NCI-H2196 (cell line): Measurements from ENCODE around the gene ABCB9.

Experiments used
- DNase-seq: peaks from one replicate; lab custom pipeline; 2025; ENCODE audit not compliant: unreplicated experiment; lab: John Stamatoyannopoulos, UW

ABCB9 gene

DNA sequence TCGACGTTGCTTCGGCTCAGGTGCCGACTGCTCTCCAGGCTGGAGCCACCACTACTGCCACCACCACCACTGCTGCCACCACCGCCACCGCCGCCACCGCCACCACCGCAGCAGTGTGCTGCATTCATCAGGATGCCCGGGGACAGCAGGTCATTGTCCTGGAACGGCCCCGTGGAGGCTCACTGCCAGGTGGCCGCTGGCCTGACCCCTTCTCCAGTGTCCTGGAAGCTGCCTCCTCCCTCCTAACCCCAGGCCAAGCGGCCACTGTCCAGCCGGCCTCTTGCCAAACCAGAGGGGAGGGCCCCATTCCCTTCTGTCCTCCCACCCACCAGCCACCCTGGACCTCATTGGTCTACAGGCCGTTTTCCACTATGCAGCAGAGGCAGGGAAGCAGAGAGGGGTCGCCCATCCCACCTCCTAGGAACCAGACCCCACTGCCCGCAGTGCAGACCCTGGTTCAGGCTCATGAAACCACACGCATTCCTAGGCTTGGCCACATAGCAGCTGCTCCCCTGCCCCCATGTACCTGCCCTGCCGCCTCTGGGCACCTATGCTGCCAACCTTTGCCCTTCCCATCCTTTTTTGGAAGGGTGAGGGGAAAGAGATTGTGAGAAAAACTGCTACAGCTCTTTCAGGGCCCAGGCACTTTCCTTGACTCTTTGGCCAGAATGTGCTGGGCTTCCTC is 29.4 kb upstream of the ABCB9 start:
- no peak for DNase-seq

DNA sequence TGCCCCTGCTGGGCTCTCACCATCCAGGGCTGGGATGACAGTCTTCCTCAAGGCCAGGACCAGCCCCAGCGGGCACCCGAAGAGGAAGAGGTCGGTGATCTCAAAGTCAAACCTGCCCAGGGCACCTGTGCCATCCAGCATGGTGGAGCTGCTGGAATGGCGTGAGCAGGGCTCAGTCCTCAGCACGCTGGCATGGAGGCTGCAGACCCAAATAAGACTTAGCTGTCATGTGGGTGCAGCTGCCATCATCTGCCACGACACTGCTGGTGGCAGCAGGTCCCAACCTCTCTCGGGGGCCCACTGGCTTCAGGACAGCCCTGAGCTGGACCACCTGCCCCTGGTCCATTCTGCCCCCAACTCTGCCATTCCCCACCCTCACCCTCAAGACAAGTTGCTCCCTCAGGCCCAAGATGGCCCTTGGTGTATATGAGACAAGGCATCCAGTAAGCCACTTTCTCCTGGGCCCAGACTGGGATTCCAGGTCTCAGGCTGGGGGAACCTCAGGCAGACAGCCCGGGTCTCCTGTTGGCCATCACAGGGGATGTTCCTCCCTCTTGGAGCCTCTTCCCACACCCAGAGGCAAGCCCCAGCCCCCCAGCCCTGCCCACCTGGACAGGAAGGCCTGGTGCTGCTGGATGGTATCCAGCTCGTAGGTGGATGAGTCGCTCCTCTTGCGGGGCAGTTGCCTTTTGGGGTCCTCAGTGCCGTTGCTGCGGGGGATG is 28.7 kb upstream of the ABCB9 start:
- DNase-seq = no peak

DNA sequence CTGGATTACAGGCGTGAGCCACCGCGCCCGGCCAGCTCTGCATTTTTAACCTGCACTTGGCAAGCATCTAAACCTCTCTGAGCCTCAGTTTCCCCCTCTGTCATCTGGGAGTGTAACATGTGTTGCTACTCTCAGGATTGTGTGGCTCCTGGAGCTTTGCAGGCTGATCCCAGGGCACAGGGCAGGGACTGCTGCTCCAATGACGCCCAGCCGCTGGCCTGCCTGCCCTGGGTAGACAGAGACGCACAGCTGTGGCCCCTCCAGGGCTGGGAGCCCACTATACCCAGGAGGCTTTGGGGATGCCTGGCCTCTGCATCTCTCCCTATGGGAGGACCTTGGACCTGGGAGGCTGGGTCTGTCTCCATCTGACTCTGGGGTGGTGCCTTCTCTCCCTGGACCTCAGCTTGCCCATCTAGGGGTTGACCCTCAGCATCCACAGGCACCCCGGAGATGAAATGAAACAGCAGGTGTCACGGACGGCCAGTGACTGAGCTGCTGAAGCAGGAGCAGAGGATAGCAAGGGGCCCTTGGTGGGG is 27.9 kb upstream of the ABCB9 start:
- no peak for DNase-seq

DNA sequence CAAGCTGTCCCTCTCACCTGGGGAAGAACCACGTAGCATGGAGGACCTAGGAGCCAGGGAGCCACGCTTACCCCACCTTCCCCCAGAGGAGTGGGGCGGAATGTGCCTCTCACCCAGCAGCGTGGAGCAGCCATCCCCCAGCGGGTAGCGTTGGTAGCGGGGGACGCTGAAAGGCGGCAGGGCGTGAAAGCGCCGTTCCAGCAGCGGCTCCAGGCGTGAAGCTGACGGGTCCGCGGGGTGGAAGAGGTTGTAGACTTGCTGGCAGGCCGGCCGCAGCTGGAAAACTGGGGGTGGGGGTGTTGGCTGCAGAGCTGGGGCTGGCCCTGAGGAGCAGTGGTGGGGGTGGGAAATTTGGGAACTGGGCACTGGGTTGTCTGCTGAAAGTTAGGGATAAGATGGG is 26.1 kb upstream of the ABCB9 start:
- DNase-seq = no peak

DNA sequence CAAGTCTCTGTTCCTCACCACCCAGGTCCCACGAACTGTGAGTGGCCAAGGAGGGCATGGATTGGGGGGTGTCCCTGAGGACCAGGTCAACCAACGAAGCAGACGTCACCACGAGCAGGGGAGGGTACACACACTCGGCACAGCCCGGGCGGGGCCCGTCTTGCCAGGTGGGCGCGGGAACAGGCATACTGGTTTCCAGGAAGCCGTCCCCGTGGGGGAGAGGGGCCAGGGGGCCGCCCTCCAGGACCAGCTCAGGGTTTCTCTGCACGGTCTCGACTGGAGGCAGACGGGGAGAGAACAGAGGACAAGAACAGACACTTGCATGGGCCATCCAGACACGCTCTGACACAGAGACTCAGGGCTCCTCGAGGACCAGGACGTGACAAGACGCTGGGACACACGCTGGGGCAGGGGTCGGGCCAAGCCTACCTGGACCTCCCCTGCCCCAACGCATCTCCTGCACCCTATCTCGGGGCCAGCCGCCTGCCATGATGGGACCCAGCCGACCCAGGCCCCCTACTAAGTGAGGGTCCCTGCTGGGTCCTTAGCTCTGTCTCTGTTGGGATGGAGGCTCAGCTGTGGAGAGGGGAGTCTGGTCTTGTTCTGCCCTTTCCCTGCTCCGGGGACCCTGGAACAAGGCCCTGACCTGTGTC is 25.5 kb upstream of the ABCB9 start:
- DNase-seq = no peak

DNA sequence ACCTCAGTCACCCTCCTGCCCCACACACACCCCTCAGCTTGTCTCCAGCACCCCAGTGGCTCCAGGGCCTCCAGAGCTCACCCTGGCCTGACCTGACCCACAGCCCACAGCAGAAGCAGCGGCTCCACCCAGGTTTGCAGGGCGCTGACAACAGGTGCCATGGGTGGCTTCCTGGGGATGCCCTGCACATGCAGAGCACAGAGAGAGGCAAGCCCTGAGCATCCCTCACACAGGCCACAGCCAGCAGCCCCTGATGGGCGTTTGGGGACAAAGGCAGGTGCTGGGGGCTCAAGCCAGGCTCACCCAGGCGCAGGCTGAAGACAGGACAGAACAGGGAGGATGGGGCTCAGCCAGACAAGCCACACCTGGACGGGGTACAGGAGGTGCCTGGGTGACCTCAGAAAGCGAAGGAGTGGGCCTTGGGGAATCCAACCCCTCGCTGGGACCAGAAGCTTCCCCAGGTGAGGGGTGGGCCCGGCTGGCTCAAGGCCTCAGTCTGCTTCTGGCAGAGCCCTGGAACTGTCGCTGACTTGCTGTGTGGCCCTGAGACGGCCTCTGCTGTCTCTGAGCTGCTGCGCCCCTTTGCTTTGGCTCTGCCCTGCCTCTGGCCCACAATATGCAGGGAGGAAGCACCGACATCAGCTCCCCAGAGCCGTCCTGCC is 24.8 kb upstream of the ABCB9 start:
- DNase-seq = no peak

DNA sequence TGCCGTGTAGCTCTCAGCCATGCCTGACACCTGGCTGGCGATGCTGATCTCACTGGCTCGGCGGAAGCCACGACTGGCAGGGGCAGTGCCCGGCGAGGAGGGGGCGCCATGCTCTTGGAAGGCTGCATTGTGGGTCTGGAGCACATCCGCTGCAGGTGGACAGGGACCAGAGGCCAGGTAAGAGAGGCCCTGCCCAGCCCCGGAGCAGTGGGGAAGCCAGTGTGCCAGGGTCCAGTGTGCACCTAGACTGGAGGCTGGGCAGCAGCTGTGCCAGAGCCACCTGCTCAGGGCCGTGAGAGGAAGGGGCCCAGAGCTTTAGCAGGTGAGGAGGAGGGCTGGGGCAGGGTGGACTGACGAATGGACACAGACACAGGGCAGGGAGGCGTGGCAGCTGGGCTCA is 24.3 kb upstream of the ABCB9 start:
- DNase-seq = no peak

DNA sequence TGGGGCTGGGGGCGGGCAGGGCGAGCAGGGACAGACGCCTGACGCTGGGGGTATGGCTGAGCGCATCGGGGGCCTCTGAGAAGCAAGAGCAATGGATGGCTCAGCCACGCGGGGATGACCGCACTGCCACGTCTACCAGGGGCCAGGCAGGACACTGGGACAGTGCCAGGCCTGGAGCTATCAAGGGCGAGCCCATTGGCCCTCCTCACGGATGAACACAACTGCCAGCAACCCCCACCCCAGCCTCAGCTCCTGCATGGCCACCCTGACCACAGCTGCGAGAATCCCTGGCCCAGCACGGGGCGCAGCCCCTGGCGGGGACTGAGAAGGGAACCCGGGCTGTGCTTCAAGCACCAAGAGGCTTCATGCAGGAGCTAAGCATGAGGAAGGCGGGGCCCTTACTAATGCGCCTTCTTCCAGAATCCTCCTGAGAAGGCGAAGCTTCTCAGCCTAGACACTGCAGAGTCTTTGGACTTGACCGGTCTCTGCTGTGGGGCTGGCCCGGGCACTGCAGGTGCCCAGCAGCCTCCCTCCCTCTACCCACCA is 23.7 kb upstream of the ABCB9 start:
- DNase-seq = no peak

DNA sequence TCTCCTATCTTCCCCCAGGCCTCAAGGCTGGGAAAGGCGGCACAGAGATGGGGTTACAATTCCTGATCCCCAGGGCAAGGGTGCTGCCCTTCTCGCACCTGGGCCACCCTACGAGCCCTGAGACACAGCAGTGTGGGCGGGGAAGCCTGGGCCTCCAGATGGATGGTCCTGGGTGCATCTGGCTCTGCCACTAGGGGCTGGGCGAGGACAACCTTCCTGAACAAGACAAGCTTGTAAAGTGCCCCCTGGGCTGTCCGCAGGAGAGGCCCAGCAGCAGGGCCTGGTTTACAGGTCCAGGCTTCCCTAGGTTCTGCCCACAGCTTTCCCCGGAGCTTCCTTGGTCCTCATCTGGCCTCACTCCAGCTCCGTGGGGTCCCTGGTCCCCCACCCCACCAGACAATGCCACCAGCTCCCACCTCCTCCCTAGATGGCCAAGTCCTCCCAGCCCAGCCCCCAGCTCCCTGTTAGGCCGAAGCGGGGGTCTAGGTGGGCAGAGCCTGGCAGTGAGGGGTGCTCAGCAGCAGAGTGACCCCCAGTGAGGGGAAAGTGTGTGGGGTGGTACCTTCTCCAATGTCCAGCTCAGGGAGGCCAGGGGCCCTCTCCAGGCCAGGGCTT is 23.1 kb upstream of the ABCB9 start:
- DNase-seq = no peak

DNA sequence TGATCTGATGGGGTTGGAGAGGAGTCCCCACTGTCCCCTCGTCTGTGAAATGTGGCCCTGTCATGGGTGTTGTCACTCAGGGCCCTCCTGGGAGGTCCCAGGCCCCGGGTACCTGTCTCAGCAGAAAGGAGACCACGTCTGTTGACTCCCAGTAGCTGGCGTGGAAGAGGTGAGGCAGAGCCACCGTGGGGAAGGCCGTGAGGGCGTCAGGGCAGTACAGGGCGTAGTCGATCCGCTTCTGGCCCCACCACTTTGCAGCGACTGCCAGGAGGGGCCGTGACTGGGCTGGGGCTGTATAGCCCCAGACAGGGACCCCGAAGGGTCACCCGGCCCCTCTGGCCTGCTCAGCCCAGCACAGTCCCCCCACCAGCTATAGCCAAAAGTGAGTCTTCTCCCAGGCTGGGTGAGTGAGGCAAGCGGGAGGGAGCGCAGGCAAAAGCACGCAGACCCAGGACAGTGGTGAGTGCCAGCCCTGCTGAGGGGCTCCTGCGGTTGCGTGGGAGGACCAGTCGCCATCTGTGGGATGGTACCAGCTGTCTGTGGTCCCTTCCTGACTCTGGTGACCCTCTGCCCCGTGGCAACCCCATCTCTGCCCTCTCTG is 22.4 kb upstream of the ABCB9 start:
- no peak for DNase-seq

DNA sequence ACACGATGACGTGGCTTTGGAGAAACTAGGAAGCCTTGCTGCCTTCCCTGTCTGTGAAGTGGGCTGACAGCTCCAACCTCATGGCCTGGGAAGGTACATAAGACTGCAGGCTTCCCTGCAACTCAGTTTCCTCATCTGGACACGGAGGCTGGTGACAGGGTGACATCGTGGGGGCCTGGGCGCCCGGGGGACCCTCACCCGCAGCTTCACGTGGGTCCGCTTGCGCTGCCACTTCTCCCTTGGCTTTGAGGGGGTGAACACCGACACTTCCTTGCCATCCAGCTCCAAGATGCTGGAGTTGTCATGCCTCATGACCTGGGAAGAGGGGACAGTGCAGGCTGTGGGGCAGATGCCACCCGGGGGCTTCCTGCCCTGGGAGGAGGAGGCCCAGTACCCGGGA is 21.8 kb upstream of the ABCB9 start:
- no peak for DNase-seq

DNA sequence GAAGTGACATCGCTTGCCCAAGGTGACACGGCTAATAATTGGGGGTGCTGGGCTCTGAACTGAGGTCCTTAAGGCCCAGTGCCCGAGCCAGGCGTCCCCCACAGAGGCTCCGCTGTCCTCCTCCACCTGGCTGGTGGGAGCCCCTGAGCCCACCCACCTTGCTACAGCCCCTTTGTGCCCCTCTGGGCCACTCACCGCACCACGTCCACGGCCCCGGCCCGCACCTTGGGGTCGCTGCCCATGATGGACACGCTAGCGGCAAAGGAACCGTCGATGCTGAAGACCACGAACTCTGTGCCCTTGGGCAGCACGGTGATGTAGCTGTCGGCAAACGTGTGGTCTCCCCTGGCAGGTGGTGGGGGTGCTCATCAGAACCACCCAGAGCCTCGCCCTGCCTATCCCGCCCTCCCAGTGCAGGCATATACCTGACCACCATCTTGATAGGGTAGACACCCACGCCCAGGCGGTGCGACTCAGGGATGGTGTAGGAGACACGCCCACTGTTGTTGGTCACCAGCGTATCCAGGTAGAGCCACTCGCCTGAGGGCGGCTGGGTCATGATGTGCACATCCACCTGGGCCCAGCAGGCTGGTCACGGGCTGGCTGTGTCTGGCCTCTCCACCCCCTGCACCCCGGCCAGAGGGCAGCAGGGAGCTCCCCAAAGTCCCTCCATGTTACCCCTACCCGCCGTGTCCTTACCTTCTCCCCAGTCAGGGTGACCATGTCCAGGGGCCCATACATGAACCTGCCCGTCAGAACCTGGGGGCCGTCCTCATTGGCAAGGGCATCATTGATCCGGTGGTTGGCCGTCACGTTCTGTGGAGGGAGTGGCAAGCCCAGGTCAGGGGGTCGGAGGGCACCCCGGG is 21.1 kb upstream of the ABCB9 start:
- DNase-seq = no peak

DNA sequence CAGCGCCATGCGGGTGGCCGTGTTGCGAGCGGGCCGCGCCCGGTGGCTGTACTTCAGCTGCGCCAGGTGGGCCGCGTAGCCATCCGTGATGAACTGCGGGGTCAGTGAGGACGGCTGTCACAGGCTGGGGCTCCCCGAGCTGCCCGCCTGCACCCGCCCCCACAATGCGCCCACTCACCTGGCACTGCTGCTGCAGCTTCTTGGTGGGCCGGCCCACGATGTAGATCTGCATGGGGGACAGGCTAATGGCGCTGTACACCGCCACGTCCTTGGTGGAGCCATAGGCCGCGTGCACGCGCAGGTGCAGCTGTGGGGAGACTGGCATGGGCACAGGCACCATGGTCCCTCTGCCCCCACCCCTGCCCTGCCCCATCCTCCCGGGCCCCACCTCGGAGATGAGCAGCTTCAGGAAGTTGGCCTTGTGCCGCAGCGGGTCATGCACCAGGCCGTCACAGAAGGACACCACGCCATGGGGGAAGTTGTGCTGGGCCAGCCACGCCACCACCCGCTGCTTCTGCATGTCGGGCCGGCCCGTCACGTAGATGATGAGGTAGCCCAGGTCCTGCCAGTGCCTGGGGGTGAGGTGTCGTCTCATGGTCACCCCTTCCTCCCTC is 20.1 kb upstream of the ABCB9 start:
- no peak for DNase-seq

DNA sequence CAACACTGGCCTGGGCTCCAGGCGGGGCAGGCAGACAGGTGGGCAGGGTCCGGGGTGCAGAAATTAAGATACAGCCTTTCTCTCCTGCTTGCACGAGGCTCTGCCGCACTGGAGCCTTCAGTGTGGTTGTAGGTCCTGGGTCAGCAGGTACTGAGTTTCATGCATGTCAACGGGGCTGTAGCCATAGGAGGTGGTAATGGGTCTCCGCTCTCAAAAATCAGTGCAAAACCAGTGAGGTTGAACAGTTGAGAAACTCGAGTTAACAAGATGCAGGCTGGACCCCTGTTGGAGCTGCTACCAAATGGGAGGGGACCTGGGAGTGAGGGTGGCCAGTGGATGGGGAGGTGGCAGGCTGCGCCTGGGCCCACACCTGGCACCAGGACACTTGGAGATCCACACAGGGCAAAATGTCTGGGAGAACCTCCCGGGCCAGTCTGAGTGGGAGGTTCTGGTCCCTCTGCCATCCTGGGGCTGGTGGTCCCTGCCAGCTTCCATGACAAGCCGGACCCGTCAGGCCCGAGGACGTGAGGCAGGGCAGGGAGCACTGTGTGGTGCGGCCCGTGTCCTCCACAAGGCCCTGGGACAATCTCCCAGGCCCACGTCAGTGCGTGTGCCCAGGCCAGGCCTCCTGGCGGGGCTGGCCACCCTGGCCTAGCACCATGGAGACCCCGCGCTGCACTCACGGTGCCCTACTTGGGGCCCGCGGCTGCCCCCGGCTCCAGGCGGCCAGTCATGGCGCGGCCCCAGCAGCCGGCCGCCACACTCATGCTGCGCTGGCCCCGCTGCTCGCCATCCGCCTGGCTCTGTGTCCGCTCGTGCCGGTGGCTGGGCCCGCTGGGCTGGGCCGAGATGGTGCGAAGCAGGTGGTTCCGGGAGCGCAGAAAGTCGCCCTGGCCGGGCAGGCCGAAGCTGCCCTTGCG is 19.3 kb upstream of the ABCB9 start:
- DNase-seq = no peak

DNA sequence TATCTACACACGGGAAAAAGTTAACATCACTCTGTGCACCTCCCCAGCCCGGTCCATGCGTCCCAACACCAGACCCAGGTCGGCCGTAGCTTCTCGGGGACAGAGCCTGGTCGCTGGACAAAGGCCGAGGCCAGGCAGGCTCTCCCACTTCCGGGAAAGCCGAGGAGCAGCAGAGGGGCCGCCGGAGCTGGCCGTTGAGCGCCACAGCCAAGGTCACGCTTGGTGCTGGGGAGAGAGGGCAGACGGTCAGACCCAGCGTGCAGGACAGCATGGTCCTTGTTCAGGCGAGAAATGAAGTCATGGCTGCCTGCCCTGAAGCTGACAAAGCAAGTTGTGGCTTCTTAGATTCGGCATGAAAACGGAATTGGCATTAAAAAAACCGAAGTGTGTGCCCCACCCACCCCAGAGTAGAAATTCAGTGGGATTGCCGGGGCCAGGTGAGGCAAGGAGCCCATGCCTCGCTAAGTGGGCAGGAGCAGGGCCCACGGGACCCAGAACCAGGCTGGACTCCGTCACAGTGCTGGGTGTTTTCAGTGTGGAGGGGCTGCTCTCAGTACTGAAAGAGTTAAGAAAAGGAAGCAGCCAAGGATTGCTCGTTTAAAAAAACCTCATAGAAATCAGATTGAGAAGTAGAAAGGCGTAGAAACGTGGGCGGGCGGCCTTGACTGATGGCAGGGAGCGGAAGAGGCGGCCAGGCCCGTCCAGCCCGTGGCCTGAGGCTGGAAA is 18.5 kb upstream of the ABCB9 start:
- DNase-seq = no peak

DNA sequence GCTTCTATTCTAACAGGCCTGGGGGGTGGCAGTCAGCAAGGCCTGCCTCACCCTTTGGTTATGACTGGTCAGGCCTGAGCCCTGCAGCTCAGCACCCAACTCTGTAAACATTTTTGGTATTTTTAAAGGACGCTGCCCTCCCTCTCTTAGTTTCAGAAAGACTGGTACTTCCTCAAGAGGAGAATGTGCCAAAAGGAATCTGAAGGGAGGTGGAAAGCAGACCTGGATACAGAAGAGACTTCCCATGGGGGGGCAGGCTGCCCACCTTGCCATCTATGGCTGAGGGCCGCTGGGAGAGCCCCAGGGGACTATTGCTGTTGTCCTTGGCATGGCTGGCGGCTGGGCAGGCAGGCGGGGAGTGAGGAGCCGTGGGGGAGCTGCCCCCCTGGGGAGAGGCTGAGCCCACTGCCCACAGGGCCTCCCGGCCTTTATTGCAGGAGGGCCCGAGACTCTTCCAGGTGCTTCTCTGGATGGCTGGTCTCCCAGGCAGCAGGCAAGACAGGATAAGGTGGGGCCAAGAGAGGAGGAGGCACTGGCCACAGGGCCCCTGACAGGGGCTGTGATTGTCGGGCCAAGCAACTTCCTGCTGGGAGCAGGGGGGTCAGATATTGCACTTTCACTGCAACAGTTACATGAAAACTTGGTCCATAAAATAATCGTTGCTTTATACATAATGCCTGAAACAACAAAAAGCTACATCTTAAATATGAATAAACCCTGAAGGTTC is 17.7 kb upstream of the ABCB9 start:
- DNase-seq = no peak
